Measurements from ENCODE around the gene HDAC11.

- TF ChIP-seq POLR2A (IDR thresholded peaks at IDR 0.05; ENCODE audit: low read depth) (no peak), EP300 (IDR thresholded peaks at IDR 0.05) (no peak)
Observed at GRCh38 chr3:13452490-13453335, 27.4 kb upstream of the HDAC11 start.
